GM12878 (cell line): ENCODE data around the gene FAM20A. TPM values are rescaled to one million over a fixed set of nuclear protein-coding genes. Genes with fewer than 3 reads are reported as not detected.

Source experiments
- ATAC-seq: fragments of 200-7000 bp; cut with Tn5 transposase; 3 replicates; pipeline ENCODE4 v1.9.1; 2020; ENCODE audit warnings: mild to moderate bottlenecking, moderate library complexity
- BruUV-seq: library from RNA; stranded (reverse); fragments of 400-500 nt; replicated peaks from 2 replicates; lab custom pipeline; 2021; lab: Mats Ljungman, UMichigan
- CTCF ChIA-PET: fragments of 300-600 bp; sonication (Branson Sonifier 250); formaldehyde crosslinking; extraction: SDS; loops from one replicate; lab custom pipeline; 2021; ENCODE audit warnings: inconsistent platforms; lab: Yijun Ruan, JAX
- POLR2A ChIA-PET: fragments of 350-600 bp; formaldehyde crosslinking; extraction: SDS; loops from one replicate; lab custom pipeline; 2021; ENCODE audit warnings: inconsistent platforms; lab: Charles Lee
- RAD21 ChIA-PET: fragments of 300-600 bp; sonication (Branson Sonifier 250); formaldehyde crosslinking; loops from one replicate; lab custom pipeline; 2023; ENCODE audit warnings: antibody characterized with exemption; ENCODE audit not compliant: unreplicated experiment; lab: Charles Lee
- SMC1A ChIA-PET: fragments of 300-600 bp; sonication (Branson Sonifier 250); formaldehyde crosslinking; loops from one replicate; lab custom pipeline; 2023; ENCODE audit not compliant: unreplicated experiment, uncharacterized antibody; lab: Charles Lee
- DNase-seq: peaks from one replicate; pipeline ENCODE4 v3.0.0-alpha.2; 2011; ENCODE audit warnings: low read depth, low spot score
- FAIRE-seq: peaks from 3 replicates; lab custom pipeline; 2011; peaks lifted over from hg19 to GRCh38; lab: Jason Lieb, UNC
- H2AFZ ChIP-seq: 2 replicates; pipeline ENCODE4 v1.6.0; 2011; ENCODE audit warnings: low read depth, low read length, control low read depth; ENCODE audit not compliant: control insufficient read depth
- H3K27ac ChIP-seq: 2 replicates; pipeline ENCODE4 v1.5.1; 2011; ENCODE audit warnings: control low read depth; ENCODE audit not compliant: control insufficient read depth, insufficient read depth
- H3K27me3 ChIP-seq, 2 experiments: replicated peaks in 1 of 2; 2 replicates each; pipeline versions ENCODE4 v1.6.0 to v1.6.1; 2011; ENCODE audit warnings: low read length in 1 of 2; ENCODE audit not compliant: control insufficient read depth in 2 of 2, insufficient read depth in 2 of 2
- H3K36me3 ChIP-seq, 2 experiments: 2 replicates each; pipeline ENCODE4 v1.5.1; 2011; ENCODE audit warnings: low read length in 1 of 2; ENCODE audit not compliant: control insufficient read depth in 2 of 2, insufficient read depth in 2 of 2
- H3K4me1 ChIP-seq: 2 replicates; pipeline ENCODE4 v1.6.1; 2011; ENCODE audit warnings: mild to moderate bottlenecking, low read length, moderate library complexity, mixed read lengths; ENCODE audit not compliant: control insufficient read depth, insufficient read depth
- H3K4me2 ChIP-seq: 2 replicates; pipeline ENCODE4 v1.6.0; 2011; ENCODE audit warnings: control low read depth; ENCODE audit not compliant: control insufficient read depth, insufficient read depth
- H3K4me3 ChIP-seq: fragments of 200-600 bp; sonication (generic); 2 replicates; pipeline ENCODE4 v1.5.1; 2016
- H3K79me2 ChIP-seq: 2 replicates; pipeline ENCODE4 v1.6.0; 2011; ENCODE audit warnings: low read length; ENCODE audit not compliant: control insufficient read depth, insufficient read depth
- H3K9ac ChIP-seq: 2 replicates; pipeline ENCODE4 v1.8.0; 2011; ENCODE audit warnings: low read length, control low read depth, mixed read lengths; ENCODE audit not compliant: control insufficient read depth, insufficient read depth
- H3K9me3 ChIP-seq: replicated peaks from 3 replicates; pipeline ENCODE4 v1.5.1; 2011; ENCODE audit warnings: mild to moderate bottlenecking, low read length; ENCODE audit not compliant: control insufficient read depth, insufficient read depth
- H4K20me1 ChIP-seq: 2 replicates; pipeline ENCODE4 v1.6.0; 2011; ENCODE audit not compliant: control insufficient read depth, insufficient read depth
- ATF2 ChIP-seq: IDR thresholded peaks from 2 replicates; pipeline ENCODE4 v1.6.1; 2012; ENCODE audit warnings: low read length, inconsistent platforms
- BCL3 ChIP-seq: IDR thresholded peaks from 2 replicates; pipeline ENCODE4 v1.6.1; 2011; ENCODE audit warnings: borderline replicate concordance, low read depth, mild to moderate bottlenecking, moderate library complexity, low read length; ENCODE audit not compliant: insufficient read depth, poor library complexity, severe bottlenecking
- CBX3 ChIP-seq: fragments of 200-600 bp; sonication (generic); IDR thresholded peaks from 2 replicates; pipeline ENCODE4 v1.6.1; 2016; ENCODE audit warnings: low read depth, borderline replicate concordance
- CTCF ChIP-seq, 3 experiments: IDR thresholded peaks in 2 of 3; conservative IDR thresholded peaks in 1 of 3; 2 replicates each; pipeline ENCODE4 v1.5.1; 2011; ENCODE audit warnings: low read depth in 3 of 3, low read length in 3 of 3, mild to moderate bottlenecking in 3 of 3, control low read depth in 2 of 3, moderate library complexity in 2 of 3, inconsistent platforms in 1 of 3, mixed read lengths in 1 of 3; ENCODE audit not compliant: control insufficient read depth in 2 of 3, insufficient read depth in 1 of 3; ENCODE audit errors: extremely low read depth in 1 of 3
- GABPA ChIP-seq: IDR thresholded peaks from 2 replicates; pipeline ENCODE4 v1.6.1; 2014; ENCODE audit warnings: antibody characterized with exemption, low read depth, mild to moderate bottlenecking, inconsistent platforms
- GATAD2B ChIP-seq: fragments of 450-650 bp; conservative IDR thresholded peaks from 2 replicates; pipeline ENCODE4 v1.6.1; 2017; ENCODE audit warnings: low read depth, mild to moderate bottlenecking, moderate library complexity
- HDAC6 ChIP-seq: fragments of 200-600 bp; sonication (generic); IDR thresholded peaks from one replicate; pipeline ENCODE4 v1.8.0; 2017; ENCODE audit warnings: antibody characterized with exemption; ENCODE audit not compliant: unreplicated experiment
- JUNB ChIP-seq: IDR thresholded peaks from 2 replicates; pipeline ENCODE4 v1.6.1; 2016; ENCODE audit warnings: antibody characterized with exemption, mild to moderate bottlenecking
- NFXL1 ChIP-seq: fragments of 450-650 bp; IDR thresholded peaks from 2 replicates; pipeline ENCODE4 v1.6.1; 2017; ENCODE audit warnings: antibody characterized with exemption, mild to moderate bottlenecking, borderline replicate concordance
- POLR2AphosphoS5 ChIP-seq: IDR thresholded peaks from 2 replicates; pipeline ENCODE4 v1.6.1; 2011; ENCODE audit warnings: mild to moderate bottlenecking, low read length, inconsistent platforms
- SREBF1 ChIP-seq: IDR thresholded peaks from 2 replicates; pipeline ENCODE4 v1.6.1; 2012; ENCODE audit warnings: mild to moderate bottlenecking, low read length
- STAT3 ChIP-seq: IDR thresholded peaks from 2 replicates; pipeline ENCODE4 v1.6.1; 2011; ENCODE audit warnings: low read depth, low read length, improper control_type of control experiment
- USF2 ChIP-seq: IDR thresholded peaks from 2 replicates; pipeline ENCODE4 v1.6.1; 2011; ENCODE audit warnings: low read depth, low read length, improper control_type of control experiment, borderline replicate concordance
- ZNF207 ChIP-seq: fragments of 450-650 bp; IDR thresholded peaks from 2 replicates; pipeline ENCODE4 v1.6.1; 2014; ENCODE audit warnings: antibody characterized with exemption, mild to moderate bottlenecking, borderline replicate concordance
- WGBS: methylation state at CpG from one replicate; pipeline ENCODE4 v1.1.6; 2016; ENCODE audit warnings: low lambda C conversion rate; ENCODE audit not compliant: insufficient replicate concordance, insufficient coverage; ENCODE audit errors: missing lambda C conversion rate; 5-methylcytosine and 5-hydroxymethylcytosine counted together
- in situ Hi-C: fragments of 300-500 bp; cut with MboI; formaldehyde crosslinking; loops from 9 replicates; pipeline ENCODE4 v1.14.3; 2018; ENCODE audit warnings: mixed read lengths
- intact Hi-C: fragments of 100-400 bp; cut with micrococcal nuclease; formaldehyde crosslinking; loops from one replicate; pipeline ENCODE4 v1.14.2; 2022; ENCODE audit not compliant: unreplicated experiment
- polyA plus RNA-seq, 11 experiments: library from polyadenylated mRNA; depleted of rRNA in 4 of 11; unstranded in 6 of 11; stranded (reverse) in 5 of 11; fragments of >200 nt; fragmentation: Nextera tagmentation in 4 of 11; fragmentation: Illumina TruSeq in 1 of 11; extraction: Ambion mirVana in 4 of 11; extraction: Trizol in 1 of 11; gene quantifications; 1 replicate in 1 of 11; 2 replicates in 10 of 11; pipeline versions ENCODE4 v1.2.1 to v1.2.3, GENCODE V29; 2011 to 2016; ENCODE audit warnings: inconsistent platforms in 2 of 11, missing spikeins in 2 of 11, low read depth in 1 of 11
- total RNA-seq, 4 experiments: library from RNA; depleted of rRNA in 3 of 4; stranded (reverse); fragments of >200 nt in 3 of 4; fragmentation: Illumina TruSeq in 1 of 4; extraction: Trizol in 1 of 4; gene quantifications; 2 replicates each; pipeline versions ENCODE4 v1.2.1 to v1.2.3, GENCODE V29; 2013 to 2021

The FAM20A gene
- total and polyA plus RNA-seq, 10 of the 15 experiments (the other 5 are each of a cell fraction or from before 2014, with no cell fraction given), result 0.13 TPM; not detected in 9

GRCh38 chr17:68640242-68640989, 39.2 kb upstream of the FAM20A start (continued):
- no peak for TF ChIP-seq BCL3

GRCh38 chr17:68634345-68634876, 33.2 kb upstream of the FAM20A start:
- DNase-seq, result no peak
- Histone ChIP-seq H2AFZ (no peak overlapping the region), H3K79me2 (no peaks in the 10 kb centered on the region), H3K9me3 (no peaks in the 10 kb centered on the region), H3K4me1 (no peaks in the 10 kb centered on the region), H3K4me3 (no peak overlapping the region), H4K20me1 (no peaks in the 10 kb centered on the region), H3K9ac (no peak overlapping the region), H3K4me2 (no peak overlapping the region), H3K27me3 (no peaks in the 10 kb centered on the region), H3K27ac (no peak overlapping the region), H3K36me3 (no peaks in the 10 kb centered on the region)
- SMC1A ChIA-PET, result interaction anchor here (0.6 kb wide), 1 partner anchor 868 kb away, joined by 3 read pairs; no protein-coding TSS in a partner anchor
- RAD21 ChIA-PET, result no interaction called here
- BruUV-seq, result no TSS peak
- POLR2A ChIA-PET, result no interaction called here
- in situ Hi-C loops, result no loop called here
- ATAC-seq, result no peak
- intact Hi-C loops, result no loop called here
- TF ChIP-seq JUNB, result no peak
- no peak for TF ChIP-seq GATAD2B
- TF ChIP-seq ZNF207, result no peak
- TF ChIP-seq POLR2AphosphoS5, result no peak
- TF ChIP-seq HDAC6, result no peak
- no peak for TF ChIP-seq USF2
- TF ChIP-seq CTCF (IDR thresholded peaks at IDR 0.05 in 2 of 3, conservative IDR thresholded peaks at IDR 0.05 in 1 of 3; ENCODE audit: control insufficient read depth in 2 of 3, extremely low read depth in 1 of 3, insufficient read depth in 1 of 3, low read depth in 3 of 3, low read length in 3 of 3), result no peak
- TF ChIP-seq GABPA, result no peak
- no peak for TF ChIP-seq ATF2
- TF ChIP-seq SREBF1, result no peak
- TF ChIP-seq STAT3, result no peak
- no peak for TF ChIP-seq NFXL1
- no peak for TF ChIP-seq CBX3
- CTCF ChIA-PET, result interaction anchor here (0.7 to 1.2 kb wide), 2 partner anchors 12 to 16 kb away, joined by 3 read pairs; no protein-coding TSS in a partner anchor
- 25% methylated on average over 10 of the region's 10 CpGs for WGBS
- no peak for FAIRE-seq
